CD4-positive, alpha-beta T cell treated with Interleukin-12 subunit alpha and Interleukin-12 subunit beta, for 1 hour (primary cell): Measurements from ENCODE around the gene WTAP.
"Not testable (repeated sequence)": the region's sequence is repeated elsewhere in the genome, so short reads cannot be mapped to it uniquely, and the experiment has no call there.

Experiments used
- DNase-seq: peaks from one replicate; pipeline ENCODE4 v3.0.0-alpha.2; 2020

The WTAP gene

DNA sequence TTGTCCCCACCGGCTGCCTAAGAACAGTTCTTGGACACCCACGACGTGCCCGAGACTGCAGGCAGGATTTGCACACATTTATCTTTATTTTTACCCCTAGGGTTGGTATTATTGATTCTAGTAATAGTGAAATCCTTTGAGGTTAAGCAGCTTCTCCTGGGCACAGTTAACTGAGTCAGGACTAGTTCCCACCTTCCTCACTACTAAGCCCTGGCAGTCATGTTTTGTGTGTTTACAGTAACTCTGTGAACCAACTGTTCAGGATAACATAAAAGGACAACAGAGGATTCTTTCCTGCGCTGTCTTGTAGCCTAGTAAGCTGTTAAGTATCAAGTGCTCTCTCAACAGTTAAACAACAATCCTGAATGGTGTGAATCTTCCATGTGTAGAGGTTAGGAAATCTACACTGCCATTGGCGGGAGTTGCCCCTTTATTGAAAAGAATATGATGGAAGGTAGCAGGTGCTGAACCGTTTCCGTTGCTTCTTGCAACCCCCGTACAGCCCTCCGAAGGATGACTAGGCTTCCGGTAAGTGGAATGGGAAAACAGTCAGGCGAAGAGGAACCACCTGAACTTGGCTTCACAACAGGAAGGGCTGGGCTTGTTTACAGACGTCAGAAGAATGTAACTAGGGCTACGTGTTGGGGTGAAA lies 33.3 kb upstream of the WTAP start:
- DNase-seq, result peak; percentile 73

DNA sequence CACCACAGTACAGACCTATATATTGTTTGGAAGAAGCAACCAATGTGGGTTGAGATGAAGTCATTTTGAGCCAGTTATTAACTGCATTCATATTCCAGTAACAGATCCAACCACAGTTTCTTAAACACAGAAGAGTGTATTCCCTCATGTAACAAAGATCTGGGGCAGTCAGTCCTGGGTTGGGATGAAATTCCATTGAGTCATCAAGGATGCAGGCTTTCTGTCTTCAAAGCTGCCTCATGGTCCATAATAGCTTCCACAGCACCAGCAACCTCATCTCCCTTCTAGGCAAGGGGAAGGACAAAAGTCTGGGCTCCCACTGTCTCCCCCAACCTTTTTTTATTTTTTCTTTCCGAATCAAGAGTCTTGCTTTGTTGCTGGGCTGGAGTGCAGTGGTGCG lies 31.3 kb upstream of the WTAP start:
- no peak for DNase-seq

GRCh38 chr6:159700970-159701369 lies 26.3 kb upstream of the WTAP start:
- no peak for DNase-seq

- DNase-seq, result no peak
Measured at GRCh38 chr6:159701413-159701999, 25.8 kb upstream of the WTAP start.

DNA sequence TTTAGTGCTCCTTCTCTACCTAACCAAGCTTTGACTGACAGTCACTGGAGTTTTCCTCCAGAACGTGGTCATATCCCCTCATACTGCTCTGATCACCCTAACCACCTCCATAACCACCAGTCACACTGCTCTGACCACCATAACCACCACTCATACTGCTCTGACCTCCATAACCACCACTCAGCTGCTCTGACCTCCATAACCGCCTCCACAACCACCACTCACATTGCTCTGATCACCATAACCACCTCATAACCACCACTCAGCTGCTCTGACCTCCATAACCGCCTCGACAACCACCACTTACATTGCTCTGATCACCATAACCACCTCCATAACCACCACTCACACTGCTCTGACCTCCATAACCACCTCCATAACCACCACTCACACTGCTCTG lies 16.7 kb upstream of the WTAP start:
- DNase-seq, result not testable (repeated sequence)

DNA sequence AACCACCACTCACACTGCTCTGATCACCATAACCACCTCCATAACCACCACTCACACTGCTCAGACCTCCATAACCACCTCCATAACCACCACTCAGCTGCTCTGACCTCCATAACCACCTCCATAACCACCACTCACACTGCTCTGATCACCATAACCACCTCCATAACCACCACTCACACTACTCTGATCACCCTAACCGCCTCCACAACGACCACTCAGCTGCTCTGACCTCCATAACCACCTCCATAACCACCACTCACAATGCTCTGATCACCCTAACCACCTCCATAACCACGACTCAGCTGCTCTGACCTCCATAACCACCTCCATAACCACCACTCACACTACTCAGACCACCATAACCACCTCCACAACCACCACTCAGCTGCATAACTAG lies 14.9 kb upstream of the WTAP start:
- not testable (repeated sequence) for DNase-seq

DNA sequence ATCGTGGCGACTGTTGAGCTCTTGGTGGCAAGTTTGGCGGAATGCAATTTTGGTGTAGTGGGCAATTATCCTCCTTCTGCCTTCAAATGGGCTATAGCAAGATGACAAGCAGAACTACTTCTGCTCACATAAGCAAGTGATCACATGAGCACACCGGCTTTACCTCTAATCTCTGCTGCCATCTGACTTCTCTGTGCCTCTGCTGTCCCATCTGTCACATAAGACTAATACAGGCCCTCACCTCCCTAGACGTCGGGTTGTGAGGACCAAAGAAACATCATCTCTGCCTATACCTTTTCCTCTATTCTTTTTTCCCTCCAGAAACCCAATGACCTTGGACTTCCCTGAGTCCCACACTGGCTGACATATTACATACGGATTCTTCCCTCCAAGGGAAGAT lies 13.3 kb upstream of the WTAP start:
- no peak for DNase-seq

DNA sequence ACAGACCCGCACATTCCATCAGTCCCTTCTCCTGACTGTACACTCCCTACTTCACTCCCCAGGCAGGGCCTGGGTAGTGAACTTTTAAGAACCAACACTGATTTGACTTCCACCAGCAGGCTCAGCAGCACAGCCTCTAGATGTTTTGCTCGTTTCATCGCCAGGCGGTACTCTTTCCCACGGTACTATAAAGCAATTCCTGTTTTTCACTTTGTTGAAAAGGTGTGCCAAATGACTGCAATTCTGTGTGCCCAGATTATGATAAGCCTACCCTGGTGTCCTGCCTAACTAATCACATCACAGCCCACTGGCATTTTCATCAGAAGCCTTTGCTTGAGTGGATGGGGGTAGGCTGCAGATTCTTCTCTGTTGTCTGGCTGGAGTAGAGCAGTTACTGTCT lies 12.9 kb upstream of the WTAP start:
- DNase-seq, result no peak

GRCh38 chr6:159715166-159715565 lies 12.1 kb upstream of the WTAP start:
- no peak for DNase-seq

GRCh38 chr6:159715605-159716004 lies 11.7 kb upstream of the WTAP start:
- DNase-seq, result no peak

DNA sequence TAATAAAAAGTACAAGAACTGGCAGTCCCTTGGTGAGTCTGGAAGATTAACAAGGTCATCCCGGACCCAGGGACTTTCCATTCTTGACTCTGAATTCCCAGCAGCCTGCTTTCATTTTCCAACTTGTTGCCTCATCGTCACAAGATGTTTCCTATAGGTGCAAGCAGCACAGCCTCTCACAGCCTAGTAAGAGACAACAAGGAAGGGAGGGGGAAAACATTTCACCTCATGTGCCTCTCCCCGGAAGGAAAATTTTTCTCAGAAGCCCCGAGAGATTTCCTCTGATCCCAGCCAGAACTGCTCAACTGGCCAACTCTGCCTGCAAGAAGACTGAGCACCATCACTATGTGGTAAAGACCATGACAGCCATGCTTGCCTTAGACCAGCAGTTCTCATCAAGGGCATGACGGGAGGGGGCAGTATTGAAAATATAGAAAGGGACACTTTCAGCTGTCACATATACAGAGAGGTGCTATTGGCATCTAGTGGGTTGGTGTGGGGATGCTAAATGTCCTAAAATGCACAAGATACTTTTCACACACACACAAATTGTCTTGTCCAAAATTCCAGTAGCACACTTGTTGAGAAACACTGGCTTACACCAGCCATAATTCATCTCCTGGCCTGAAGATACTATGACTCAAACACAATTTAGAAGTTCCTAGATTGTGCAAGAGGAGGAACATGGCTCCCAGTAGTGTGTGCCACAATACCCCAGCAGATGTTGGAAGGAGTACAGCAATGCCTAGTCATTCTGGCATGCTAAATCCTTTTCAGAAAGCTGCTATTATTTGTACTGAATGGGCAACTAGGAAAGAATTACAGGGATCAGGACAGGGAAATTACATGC lies 10.8 kb upstream of the WTAP start:
- no peak for DNase-seq

- no peak for DNase-seq
Measured at GRCh38 chr6:159718634-159719033, 8.7 kb upstream of the WTAP start.

DNA sequence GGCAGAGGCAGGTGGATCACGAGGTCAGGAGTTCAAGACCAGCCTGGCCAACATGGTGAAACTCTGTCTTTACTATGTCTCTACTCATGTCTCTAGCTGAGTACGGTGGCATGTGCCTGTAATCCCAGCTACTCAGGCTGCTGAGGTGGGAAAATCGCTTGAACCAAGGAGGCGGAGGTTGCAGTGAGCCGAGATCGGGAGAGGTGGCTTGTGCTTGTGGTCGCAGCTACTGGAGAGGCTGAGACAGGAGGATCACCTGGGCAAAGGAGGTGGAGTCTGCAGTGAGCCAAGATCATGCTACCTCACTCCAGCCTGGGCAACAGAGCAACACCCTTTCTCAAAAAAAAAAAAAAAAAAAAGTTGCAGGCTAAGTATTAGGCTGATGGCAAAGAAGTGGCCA lies 8.0 kb upstream of the WTAP start:
- DNase-seq, result no peak

DNA sequence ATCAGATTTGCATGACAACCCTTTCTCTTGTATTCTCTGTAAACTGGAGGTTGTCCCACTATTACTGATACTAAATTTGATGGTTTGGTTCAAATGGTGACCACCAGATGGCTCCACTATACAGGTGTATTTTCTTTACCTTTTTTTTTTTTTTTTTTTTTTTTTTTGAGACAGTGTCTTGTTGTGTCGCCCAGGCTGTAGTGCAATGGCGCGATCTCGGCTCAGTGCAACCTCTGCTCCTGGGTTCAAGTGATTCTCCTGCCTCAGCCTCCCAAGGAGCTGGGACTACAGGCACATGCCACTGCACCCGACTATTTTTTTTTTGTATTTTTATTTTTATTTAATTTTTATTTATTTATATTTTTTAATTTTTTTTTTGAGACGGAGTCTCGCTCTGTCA lies 6.6 kb upstream of the WTAP start:
- peak; percentile 78 for DNase-seq

- not testable (repeated sequence) for DNase-seq
Measured at GRCh38 chr6:159721981-159722380, 5.3 kb upstream of the WTAP start.

- no peak for DNase-seq
Measured at GRCh38 chr6:159722655-159723054, 4.7 kb upstream of the WTAP start.

GRCh38 chr6:159723259-159723658 lies 4.0 kb upstream of the WTAP start:
- DNase-seq, result no peak

- DNase-seq, result no peak
Measured at GRCh38 chr6:159724778-159725177, 2.5 kb upstream of the WTAP start.

DNA sequence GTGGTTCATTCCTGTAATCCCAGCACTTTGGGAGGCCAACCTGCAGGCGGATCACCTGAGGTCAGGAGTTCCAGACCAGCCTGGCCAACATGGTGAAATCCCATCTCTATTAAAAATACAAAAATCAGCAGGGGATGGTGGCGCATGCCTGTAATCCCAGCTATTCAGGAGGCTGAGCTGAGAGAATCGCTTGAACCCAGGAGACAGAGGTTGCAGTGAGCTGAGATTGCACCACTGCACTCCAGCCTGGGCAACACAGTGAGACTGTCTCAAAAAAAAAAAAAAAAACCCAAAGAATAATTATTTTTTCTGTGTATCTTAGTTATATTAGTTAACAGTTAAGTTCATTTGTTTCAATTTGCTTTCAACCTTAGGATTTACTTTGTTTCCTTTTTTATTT lies 2.1 kb upstream of the WTAP start:
- not testable (repeated sequence) for DNase-seq

DNA sequence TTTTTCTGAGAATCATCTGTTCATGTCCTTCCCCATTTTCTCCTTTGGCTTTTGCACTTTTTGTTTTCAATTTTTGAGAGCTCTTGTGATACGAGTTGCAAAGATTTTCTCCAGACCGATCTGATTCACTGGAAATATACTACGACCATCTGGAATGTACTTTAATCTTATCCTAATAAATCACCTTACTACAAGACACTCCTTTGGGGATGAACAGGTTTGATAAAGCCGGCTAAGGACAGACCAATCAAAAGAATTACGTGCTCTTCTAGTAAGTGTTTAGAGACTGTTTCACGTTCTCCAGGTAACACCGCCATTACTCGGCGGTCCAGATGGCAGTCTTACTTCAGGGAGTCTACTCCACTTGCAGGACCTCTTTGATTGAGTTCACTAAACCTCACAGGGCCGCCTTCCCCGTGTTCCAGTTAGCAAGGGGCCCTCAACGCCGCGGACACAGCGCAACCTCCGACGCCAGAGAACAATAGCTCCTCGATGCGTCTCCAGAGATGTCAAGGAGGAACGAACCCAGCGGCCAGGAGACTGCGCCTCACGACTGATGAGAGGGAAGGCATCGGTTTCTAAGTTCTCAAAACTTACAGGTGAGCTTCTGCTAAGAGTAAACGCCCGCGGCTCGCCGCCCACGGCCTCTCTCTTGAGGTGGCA lies 920 bp upstream of the WTAP start:
- DNase-seq, result no peak

DNA sequence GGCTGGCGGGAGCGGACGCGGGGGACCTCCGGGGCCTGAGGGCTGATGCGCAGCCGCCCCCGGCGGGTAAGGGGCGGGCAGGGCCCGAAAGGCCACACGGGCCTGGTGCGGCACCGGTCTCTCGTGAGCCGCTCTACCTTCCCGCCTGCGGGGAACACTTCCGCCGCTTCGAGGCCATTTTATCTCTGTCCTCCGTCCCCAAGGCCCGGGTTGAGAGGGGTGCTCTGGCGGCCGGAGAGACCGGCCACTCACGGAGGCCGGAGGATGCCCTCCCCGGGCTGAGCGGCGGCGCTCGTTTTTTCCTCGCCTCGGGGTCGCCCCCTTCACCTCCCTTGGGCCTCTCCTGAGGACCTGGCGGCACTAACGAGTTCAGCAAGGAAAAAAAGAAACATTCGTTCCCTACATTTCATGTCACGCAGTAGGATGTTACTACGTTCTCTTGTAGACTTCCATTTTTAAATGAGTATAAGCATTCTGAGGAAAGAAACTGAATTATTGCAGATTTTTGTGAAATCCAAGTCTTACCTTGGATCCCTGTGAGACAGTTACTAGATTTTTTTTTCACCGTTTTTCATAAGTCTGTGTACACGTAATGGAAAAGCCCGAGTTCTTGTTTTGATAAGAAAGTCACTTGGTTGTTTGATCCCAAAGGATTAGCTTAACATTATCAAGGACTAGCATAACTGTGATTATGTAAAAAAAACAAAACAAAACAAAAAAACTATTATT lies 575 bp downstream of the WTAP start:
- no peak for DNase-seq

DNA sequence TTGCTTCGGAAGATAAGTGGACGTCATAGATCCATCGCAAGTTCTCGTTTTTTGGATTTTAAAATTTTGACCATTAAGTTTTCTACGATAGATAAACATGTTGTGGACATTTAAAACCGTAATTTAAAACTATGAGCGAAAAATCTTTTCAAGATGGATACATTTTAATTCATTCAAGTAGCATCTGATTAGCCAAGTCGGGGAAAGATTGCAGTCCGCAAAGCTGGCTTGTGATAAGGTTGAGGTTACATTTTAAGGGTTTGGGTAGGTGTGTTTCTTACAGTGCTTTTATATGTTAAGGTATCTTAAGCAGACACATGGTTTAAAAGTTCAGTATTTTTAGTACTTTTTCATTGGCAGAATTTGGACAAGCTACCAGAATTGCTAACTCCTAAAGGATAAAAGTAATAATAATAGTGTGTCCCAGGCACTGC lies 1.2 kb downstream of the WTAP start:
- DNase-seq, result peak; percentile 30
